ENCODE measurements around the gene SLC44A4.
A peak's percentile ranks its signal among the peaks of the same experiment; 100 is the strongest.

SLC44A4 gene

GRCh38 chr6:31834367-31835250, 44.2 kb downstream of the SLC44A4 start:
- peaks cover 49% of the 10 kb centered on the region for H3K36me3 ChIP-seq (ENCODE audit: insufficient read depth, low read length)
- H4K20me1 ChIP-seq (ENCODE audit: insufficient read depth, low read length) = no peaks in the 10 kb centered on the region
- peaks cover 69% of the 10 kb centered on the region for H3K4me1 ChIP-seq (ENCODE audit: insufficient read depth, low read length, severe bottlenecking)
- peak overlapping the region; percentile 96 for H3K4me3 ChIP-seq (ENCODE audit: low read depth, low read length, poor library complexity, severe bottlenecking)
- no peak for TF ChIP-seq CTCF (IDR thresholded peaks at IDR 0.05; ENCODE audit: low read length)
- no peak for TF ChIP-seq EZH2 (IDR thresholded peaks at IDR 0.05; ENCODE audit: borderline replicate concordance, low read length)
- H2AFZ ChIP-seq (ENCODE audit: low read length) = no peak overlapping the region
- H3K9ac ChIP-seq (ENCODE audit: low read length) = peak overlapping the region; percentile 99
- H3K9me3 ChIP-seq (ENCODE audit: low read length) = no peaks in the 10 kb centered on the region
- no peaks in the 10 kb centered on the region for H3K9me2 ChIP-seq (ENCODE audit: low read depth, low read length)
- H3F3A ChIP-seq (ENCODE audit: insufficient read depth, low read length) = peaks cover 18% of the 10 kb centered on the region
- peaks cover 53% of the 10 kb centered on the region for H3K79me2 ChIP-seq (ENCODE audit: insufficient read depth, low read length)
- peak overlapping the region; percentile 95 for H3K4me2 ChIP-seq (ENCODE audit: low read length)
- H3K27me3 ChIP-seq (ENCODE audit: insufficient read depth, low read length) = no peaks in the 10 kb centered on the region
- H3K27ac ChIP-seq (ENCODE audit: low read depth, low read length, poor library complexity, severe bottlenecking) = peak overlapping the region; percentile 97

GRCh38 chr6:31831350-31832215, 47.2 kb downstream of the SLC44A4 start:
- TF ChIP-seq CTCF (IDR thresholded peaks at IDR 0.05; ENCODE audit: low read length) = no peak
- no peak for TF ChIP-seq EZH2 (IDR thresholded peaks at IDR 0.05; ENCODE audit: borderline replicate concordance, low read length)
- Histone ChIP-seq H3K36me3 (ENCODE audit: insufficient read depth, low read length) (peaks cover 19% of the 10 kb centered on the region), H3K9ac (ENCODE audit: low read length) (peak overlapping the region; percentile 75), H3F3A (ENCODE audit: insufficient read depth, low read length) (peaks cover 16% of the 10 kb centered on the region), H3K4me2 (ENCODE audit: low read length) (peak overlapping the region; percentile 88), H2AFZ (ENCODE audit: low read length) (no peak overlapping the region), H3K27me3 (ENCODE audit: insufficient read depth, low read length) (no peaks in the 10 kb centered on the region), H3K27ac (ENCODE audit: low read depth, low read length, poor library complexity, severe bottlenecking) (peak overlapping the region; percentile 97), H3K9me3 (ENCODE audit: low read length) (no peaks in the 10 kb centered on the region), H3K9me2 (ENCODE audit: low read depth, low read length) (no peaks in the 10 kb centered on the region), H3K4me1 (ENCODE audit: insufficient read depth, low read length, severe bottlenecking) (peaks cover 45% of the 10 kb centered on the region), H4K20me1 (ENCODE audit: insufficient read depth, low read length) (no peaks in the 10 kb centered on the region), H3K4me3 (ENCODE audit: low read depth, low read length, poor library complexity, severe bottlenecking) (peak overlapping the region; percentile 75), H3K79me2 (ENCODE audit: insufficient read depth, low read length) (peaks cover 44% of the 10 kb centered on the region)

GRCh38 chr6:31830886-31831335, 47.9 kb downstream of the SLC44A4 start:
- Histone ChIP-seq H3K4me3 (ENCODE audit: low read depth, low read length, poor library complexity, severe bottlenecking) (peak overlapping the region; percentile 75), H3K36me3 (ENCODE audit: insufficient read depth, low read length) (peaks cover 12% of the 10 kb centered on the region), H3K27me3 (ENCODE audit: insufficient read depth, low read length) (no peaks in the 10 kb centered on the region), H2AFZ (ENCODE audit: low read length) (no peak overlapping the region), H3K9me2 (ENCODE audit: low read depth, low read length) (no peaks in the 10 kb centered on the region), H3K4me1 (ENCODE audit: insufficient read depth, low read length, severe bottlenecking) (peaks cover 45% of the 10 kb centered on the region), H3K9ac (ENCODE audit: low read length) (peak overlapping the region; percentile 75), H3F3A (ENCODE audit: insufficient read depth, low read length) (peaks cover 16% of the 10 kb centered on the region), H3K79me2 (ENCODE audit: insufficient read depth, low read length) (peaks cover 37% of the 10 kb centered on the region), H3K4me2 (ENCODE audit: low read length) (peak overlapping the region; percentile 88), H3K27ac (ENCODE audit: low read depth, low read length, poor library complexity, severe bottlenecking) (peak overlapping the region; percentile 97), H4K20me1 (ENCODE audit: insufficient read depth, low read length) (no peaks in the 10 kb centered on the region), H3K9me3 (ENCODE audit: low read length) (no peaks in the 10 kb centered on the region)
- TF ChIP-seq EZH2 (IDR thresholded peaks at IDR 0.05; ENCODE audit: borderline replicate concordance, low read length) (no peak), CTCF (IDR thresholded peaks at IDR 0.05; ENCODE audit: low read length) (no peak)

Measured in OCI-LY1 (cell line).